Measurements from ENCODE around the gene LIPT1.

The LIPT1 gene

GRCh38 chr2:99198103-99198841 is 43.5 kb downstream of the LIPT1 start:
- TF ChIP-seq CTCF (IDR thresholded peaks at IDR 0.05) = no peak
- no peaks in the 10 kb centered on the region for H3K27me3 ChIP-seq (ENCODE audit: control insufficient read depth, insufficient read depth, low read length)
- H3K79me2 ChIP-seq = no peaks in the 10 kb centered on the region
- no peaks in the 10 kb centered on the region for H3K4me1 ChIP-seq
- no peak overlapping the region for H3K4me2 ChIP-seq (ENCODE audit: low read length)
- H3K4me3 ChIP-seq (ENCODE audit: low read depth, low read length) = no peak overlapping the region
- no peak overlapping the region for H3K27ac ChIP-seq
- no peak overlapping the region for H3K9ac ChIP-seq
- no peaks in the 10 kb centered on the region for H3K36me3 ChIP-seq (ENCODE audit: control insufficient read depth, insufficient read depth, low read length)
- no peak overlapping the region for H2AFZ ChIP-seq
- H3K9me3 ChIP-seq (ENCODE audit: control insufficient read depth, low read length) = no peaks in the 10 kb centered on the region

- Histone ChIP-seq H3K9me3 (ENCODE audit: control insufficient read depth, low read length) (no peaks in the 10 kb centered on the region), H2AFZ (no peak overlapping the region), H3K9ac (no peak overlapping the region), H3K79me2 (no peaks in the 10 kb centered on the region), H3K36me3 (ENCODE audit: control insufficient read depth, insufficient read depth, low read length) (no peaks in the 10 kb centered on the region), H3K4me2 (ENCODE audit: low read length) (no peak overlapping the region), H3K4me1 (no peaks in the 10 kb centered on the region), H3K4me3 (ENCODE audit: low read depth, low read length) (no peak overlapping the region), H3K27me3 (ENCODE audit: control insufficient read depth, insufficient read depth, low read length) (no peaks in the 10 kb centered on the region), H3K27ac (no peak overlapping the region)
- no peak for TF ChIP-seq CTCF (IDR thresholded peaks at IDR 0.05)
Observed at GRCh38 chr2:99200076-99200800, 45.5 kb downstream of the LIPT1 start.

- no peak overlapping the region for H3K4me2 ChIP-seq (ENCODE audit: low read length)
- no peaks in the 10 kb centered on the region for H3K27me3 ChIP-seq (ENCODE audit: control insufficient read depth, insufficient read depth, low read length)
- H3K79me2 ChIP-seq = no peaks in the 10 kb centered on the region
- H2AFZ ChIP-seq = no peak overlapping the region
- H3K9ac ChIP-seq = no peak overlapping the region
- no peaks in the 10 kb centered on the region for H3K4me1 ChIP-seq
- no peak overlapping the region for H3K4me3 ChIP-seq (ENCODE audit: low read depth, low read length)
- no peaks in the 10 kb centered on the region for H3K36me3 ChIP-seq (ENCODE audit: control insufficient read depth, insufficient read depth, low read length)
- no peak for TF ChIP-seq CTCF (IDR thresholded peaks at IDR 0.05)
- H3K9me3 ChIP-seq (ENCODE audit: control insufficient read depth, low read length) = no peaks in the 10 kb centered on the region
- H3K27ac ChIP-seq = no peak overlapping the region
Observed at GRCh38 chr2:99201959-99202678, 47.4 kb downstream of the LIPT1 start.

GRCh38 chr2:99205491-99205890 is 50.7 kb downstream of the LIPT1 start:
- Histone ChIP-seq H3K79me2 (no peaks in the 10 kb centered on the region), H3K9me3 (ENCODE audit: control insufficient read depth, low read length) (no peaks in the 10 kb centered on the region), H3K27me3 (ENCODE audit: control insufficient read depth, insufficient read depth, low read length) (no peaks in the 10 kb centered on the region), H3K4me1 (no peaks in the 10 kb centered on the region), H3K4me3 (ENCODE audit: low read depth, low read length) (no peak overlapping the region), H3K9ac (no peak overlapping the region), H3K4me2 (ENCODE audit: low read length) (no peak overlapping the region), H3K27ac (no peak overlapping the region), H2AFZ (no peak overlapping the region), H3K36me3 (ENCODE audit: control insufficient read depth, insufficient read depth, low read length) (no peaks in the 10 kb centered on the region)
- no peak for TF ChIP-seq CTCF (IDR thresholded peaks at IDR 0.05)
